ENCODE measurements around the gene AQR. TPM values are rescaled to one million over a fixed set of nuclear protein-coding genes. Genes with fewer than 3 reads are reported as not detected.

The AQR gene
- total RNA-seq, 1 donor from 2014 or later, result 32.4 TPM

- TF ChIP-seq, protein P1, sequence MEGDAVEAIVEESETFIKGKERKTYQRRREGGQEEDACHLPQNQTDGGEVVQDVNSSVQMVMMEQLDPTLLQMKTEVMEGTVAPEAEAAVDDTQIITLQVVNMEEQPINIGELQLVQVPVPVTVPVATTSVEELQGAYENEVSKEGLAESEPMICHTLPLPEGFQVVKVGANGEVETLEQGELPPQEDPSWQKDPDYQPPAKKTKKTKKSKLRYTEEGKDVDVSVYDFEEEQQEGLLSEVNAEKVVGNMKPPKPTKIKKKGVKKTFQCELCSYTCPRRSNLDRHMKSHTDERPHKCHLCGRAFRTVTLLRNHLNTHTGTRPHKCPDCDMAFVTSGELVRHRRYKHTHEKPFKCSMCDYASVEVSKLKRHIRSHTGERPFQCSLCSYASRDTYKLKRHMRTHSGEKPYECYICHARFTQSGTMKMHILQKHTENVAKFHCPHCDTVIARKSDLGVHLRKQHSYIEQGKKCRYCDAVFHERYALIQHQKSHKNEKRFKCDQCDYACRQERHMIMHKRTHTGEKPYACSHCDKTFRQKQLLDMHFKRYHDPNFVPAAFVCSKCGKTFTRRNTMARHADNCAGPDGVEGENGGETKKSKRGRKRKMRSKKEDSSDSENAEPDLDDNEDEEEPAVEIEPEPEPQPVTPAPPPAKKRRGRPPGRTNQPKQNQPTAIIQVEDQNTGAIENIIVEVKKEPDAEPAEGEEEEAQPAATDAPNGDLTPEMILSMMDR (IDR thresholded peaks at IDR 0.05), result no peak
- no peaks in the 10 kb centered on the region for H3K9me3 ChIP-seq
- H3K27me3 ChIP-seq (ENCODE audit: low read depth), result no peaks in the 10 kb centered on the region
- ATAC-seq, result no peak
- DNase-seq, result no peak
- intact Hi-C loops (cut with DNase I), result no loop called here
- H3K4me1 ChIP-seq, result no peaks in the 10 kb centered on the region
- peaks cover 91% of the 10 kb centered on the region for H3K36me3 ChIP-seq
- H3K27ac ChIP-seq, result no peak overlapping the region
- no peak overlapping the region for H3K4me3 ChIP-seq
Observed at GRCh38 chr15:34883042-34883441, 86.5 kb downstream of the AQR start.

DNA sequence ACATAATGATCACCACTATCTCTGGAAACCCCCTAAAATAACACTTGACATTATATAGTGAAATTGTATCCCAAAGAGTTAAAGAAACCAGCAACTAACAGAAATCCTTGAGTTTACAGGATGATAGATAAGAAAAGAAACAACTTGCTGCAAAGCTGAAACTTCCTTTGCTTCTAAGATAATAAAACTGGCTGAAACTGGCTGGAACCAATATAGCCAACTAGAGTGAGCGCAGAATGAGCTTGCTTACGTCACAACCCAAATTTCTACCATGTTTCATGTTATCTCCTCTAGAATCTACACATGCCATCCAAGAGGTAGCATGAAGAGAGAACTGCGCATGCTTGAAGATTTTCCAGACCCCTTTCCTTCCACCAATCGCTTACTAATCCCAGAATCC, 90.4 kb downstream of the AQR start:
- Histone ChIP-seq H3K36me3 (peaks cover 78% of the 10 kb centered on the region), H3K27me3 (ENCODE audit: low read depth) (no peaks in the 10 kb centered on the region), H3K4me3 (no peak overlapping the region), H3K27ac (no peak overlapping the region), H3K4me1 (no peaks in the 10 kb centered on the region), H3K9me3 (no peaks in the 10 kb centered on the region)
- ATAC-seq (no peak), DNase-seq (no peak)
- TF ChIP-seq, protein P1 (IDR thresholded peaks at IDR 0.05), result no peak
- intact Hi-C loops (cut with DNase I), result no loop called here

- Histone ChIP-seq H3K4me1 (no peaks in the 10 kb centered on the region), H3K27me3 (ENCODE audit: low read depth) (no peaks in the 10 kb centered on the region), H3K36me3 (peaks cover 73% of the 10 kb centered on the region), H3K4me3 (no peak overlapping the region), H3K27ac (no peak overlapping the region), H3K9me3 (no peaks in the 10 kb centered on the region)
- intact Hi-C loops (cut with DNase I), result no loop called here
- DNase-seq (no peak), ATAC-seq (no peak)
- TF ChIP-seq, protein P1 (IDR thresholded peaks at IDR 0.05), result no peak
Observed at GRCh38 chr15:34876640-34877039, 92.9 kb downstream of the AQR start.

GRCh38 chr15:34869110-34869509, 100.4 kb downstream of the AQR start:
- intact Hi-C loops (cut with DNase I), result no loop called here
- TF ChIP-seq, protein P1 (IDR thresholded peaks at IDR 0.05), result no peak

GRCh38 chr15:34865531-34865930, 104.0 kb downstream of the AQR start:
- H3K4me1 ChIP-seq, result no peaks in the 10 kb centered on the region
- H3K4me3 ChIP-seq, result no peak overlapping the region
- DNase-seq (no peak), ATAC-seq (no peak)
- TF ChIP-seq, protein P1 (IDR thresholded peaks at IDR 0.05), result no peak
- no peaks in the 10 kb centered on the region for H3K9me3 ChIP-seq
- H3K27me3 ChIP-seq (ENCODE audit: low read depth), result no peaks in the 10 kb centered on the region
- H3K27ac ChIP-seq, result no peak overlapping the region
- peaks cover 70% of the 10 kb centered on the region for H3K36me3 ChIP-seq
- intact Hi-C loops (cut with DNase I), result no loop called here

More at GRCh38 chr15:34869110-34869509, 100.4 kb downstream of the AQR start:
- H3K27ac ChIP-seq, result no peak overlapping the region
- H3K4me3 ChIP-seq, result no peak overlapping the region
- H3K4me1 ChIP-seq, result no peaks in the 10 kb centered on the region
- H3K36me3 ChIP-seq, result peaks cover 70% of the 10 kb centered on the region
- no peak for ATAC-seq
- H3K27me3 ChIP-seq (ENCODE audit: low read depth), result no peaks in the 10 kb centered on the region
- DNase-seq, result no peak
- no peaks in the 10 kb centered on the region for H3K9me3 ChIP-seq

DNA sequence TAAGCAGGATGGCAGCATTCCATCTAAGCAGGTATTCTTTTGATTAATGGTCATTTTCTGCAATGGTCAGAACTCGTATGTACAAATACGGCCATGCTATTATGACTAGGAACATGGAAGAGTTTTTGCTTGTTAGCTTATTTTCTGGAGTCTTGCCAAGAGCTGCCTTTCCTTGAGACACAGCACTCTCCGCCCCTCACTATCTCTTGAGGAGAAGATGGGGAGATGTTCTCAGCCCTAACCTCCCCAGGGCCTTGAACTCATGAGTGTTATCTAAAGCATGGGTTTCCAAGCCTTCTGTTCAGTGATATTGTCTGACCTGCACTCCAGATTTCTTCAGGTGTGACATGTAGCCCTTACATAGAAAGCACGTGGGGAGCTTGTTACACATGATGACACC, 108.3 kb downstream of the AQR start:
- no peak for ATAC-seq
- intact Hi-C loops (cut with DNase I), result no loop called here
- TF ChIP-seq, protein P1 (IDR thresholded peaks at IDR 0.05), result no peak
- Histone ChIP-seq H3K4me1 (no peaks in the 10 kb centered on the region), H3K4me3 (no peak overlapping the region), H3K9me3 (no peaks in the 10 kb centered on the region), H3K36me3 (peaks cover 78% of the 10 kb centered on the region), H3K27me3 (ENCODE audit: low read depth) (no peaks in the 10 kb centered on the region), H3K27ac (no peak overlapping the region)
- no peak for DNase-seq
